H1 (cell line): ENCODE measurements around the gene PCTP. TPM values are rescaled to one million over a fixed set of nuclear protein-coding genes. Genes with fewer than 3 reads are reported as not detected.

Experiments
- CTCF ChIA-PET: fragments of 300-600 bp; sonication (Branson Sonifier 250); formaldehyde crosslinking; loops from one replicate; lab custom pipeline; 2021; ENCODE audit not compliant: partially characterized antibody; lab: Charles Lee
- POLR2A ChIA-PET: fragments of 300-600 bp; sonication (Branson Sonifier 250); formaldehyde crosslinking; loops from one replicate; lab custom pipeline; 2021; ENCODE audit warnings: inconsistent platforms; ENCODE audit not compliant: partially characterized antibody; lab: Charles Lee
- DNase-seq, 2 experiments: peaks; one replicate each; pipeline versions ENCODE4 v3.0.0 to v3.0.0-alpha.2; 2010 to 2022; ENCODE audit warnings: low spot score in 2 of 2, low read depth in 1 of 2, mixed read lengths in 1 of 2
- FAIRE-seq: peaks from 2 replicates; lab custom pipeline; 2011; peaks lifted over from hg19 to GRCh38; lab: Jason Lieb, UNC
- H2AFZ ChIP-seq: 2 replicates; pipeline ENCODE4 v1.8.1; 2012; ENCODE audit warnings: low read length, inconsistent platforms
- H2AK5ac ChIP-seq: 2 replicates; pipeline ENCODE4 v1.6.1; 2013; ENCODE audit warnings: low read depth, low read length
- H2BK120ac ChIP-seq: replicated peaks from 2 replicates; pipeline ENCODE3; 2013; ENCODE audit warnings: low read depth, low read length, inconsistent platforms
- H2BK12ac ChIP-seq: 2 replicates; pipeline ENCODE4 v1.6.1; 2013; ENCODE audit warnings: low read depth, low read length
- H2BK15ac ChIP-seq: 2 replicates; pipeline ENCODE4 v1.6.1; 2013; ENCODE audit warnings: low read length
- H2BK20ac ChIP-seq: 2 replicates; pipeline ENCODE4 v1.6.1; 2013; ENCODE audit warnings: low read length
- H2BK5ac ChIP-seq: 2 replicates; pipeline ENCODE4 v1.6.1; 2013; ENCODE audit warnings: low read depth, low read length
- H3K14ac ChIP-seq: 2 replicates; pipeline ENCODE4 v1.6.1; 2013; ENCODE audit warnings: inconsistent platforms; ENCODE audit not compliant: insufficient read length
- H3K18ac ChIP-seq: 2 replicates; pipeline ENCODE4 v1.6.1; 2013; ENCODE audit warnings: low read length; ENCODE audit errors: extremely low read depth
- H3K23ac ChIP-seq: 2 replicates; pipeline ENCODE4 v1.6.1; 2013; ENCODE audit warnings: inconsistent platforms; ENCODE audit not compliant: insufficient read length
- H3K23me2 ChIP-seq: 2 replicates; pipeline ENCODE4 v1.6.1; 2013; ENCODE audit warnings: low read depth, low read length
- H3K27ac ChIP-seq: 2 replicates; pipeline ENCODE4 v1.6.1; 2011; ENCODE audit warnings: low read depth, low read length, inconsistent platforms
- H3K27me3 ChIP-seq, 4 experiments: replicated peaks in 1 of 4; 1 replicate in 1 of 4; 2 replicates in 3 of 4; pipeline versions ENCODE4 v1.6.1 to v1.8.1; 2011 to 2013; ENCODE audit warnings: low read length in 3 of 4, mild to moderate bottlenecking in 3 of 4, inconsistent platforms in 2 of 4, mixed read lengths in 2 of 4, moderate library complexity in 1 of 4; ENCODE audit not compliant: control insufficient read depth in 3 of 4, insufficient read depth in 3 of 4; ENCODE audit errors: extremely low read depth in 1 of 4
- H3K36me3 ChIP-seq, 4 experiments: 2 replicates each; pipeline versions ENCODE4 v1.6.1 to v1.8.1; 2011 to 2013; ENCODE audit warnings: mild to moderate bottlenecking in 4 of 4, low read length in 3 of 4, moderate library complexity in 2 of 4, control low read depth in 1 of 4, inconsistent platforms in 1 of 4; ENCODE audit not compliant: insufficient read depth in 4 of 4, control insufficient read depth in 2 of 4
- H3K4ac ChIP-seq: replicated peaks from 2 replicates; pipeline ENCODE3; 2013; ENCODE audit warnings: low read length, low read depth, mixed read lengths, inconsistent platforms; ENCODE audit not compliant: insufficient read length
- H3K4me1 ChIP-seq, 4 experiments: replicated peaks in 1 of 4; 1 replicate in 1 of 4; 2 replicates in 3 of 4; pipeline versions ENCODE4 v1.6.1 to v1.8.1; 2011 to 2013; ENCODE audit warnings: low read length in 3 of 4, inconsistent platforms in 2 of 4, mixed read lengths in 1 of 4; ENCODE audit not compliant: insufficient read depth in 4 of 4, control insufficient read depth in 3 of 4
- H3K4me2 ChIP-seq, 2 experiments: 2 replicates each; pipeline versions ENCODE4 v1.6.1 to v1.8.1; 2011 to 2013; ENCODE audit warnings: low read depth in 2 of 2, low read length in 2 of 2, control low read depth in 1 of 2, inconsistent platforms in 1 of 2, mild to moderate bottlenecking in 1 of 2; ENCODE audit not compliant: insufficient read depth in 1 of 2
- H3K4me3 ChIP-seq, 4 experiments: fragments of 200-600, 300-600 bp in 1 of 4; sonication (generic), shearing (Covaris generic), sonication (Bioruptor Twin) in 1 of 4; 2 replicates each; pipeline versions ENCODE4 v1.5.1 to v1.8.1; 2011 to 2016; ENCODE audit warnings: low read length in 4 of 4, low read depth in 3 of 4, control low read depth in 2 of 4, inconsistent platforms in 2 of 4, mild to moderate bottlenecking in 2 of 4, mixed read lengths in 1 of 4, moderate library complexity in 1 of 4; ENCODE audit not compliant: insufficient read depth in 2 of 4; ENCODE audit errors: extremely low read depth in 1 of 4
- H3K56ac ChIP-seq: replicated peaks from 2 replicates; pipeline ENCODE3; 2013; ENCODE audit warnings: low read depth, mild to moderate bottlenecking, mixed read lengths, low read length, inconsistent platforms; ENCODE audit not compliant: insufficient read length
- H3K79me1 ChIP-seq: 2 replicates; pipeline ENCODE4 v1.6.1; 2013; ENCODE audit warnings: low read depth, low read length, control low read depth
- H3K79me2 ChIP-seq, 2 experiments: 2 replicates each; pipeline versions ENCODE4 v1.6.1 to v1.8.1; 2012 to 2013; ENCODE audit warnings: low read length in 2 of 2, mild to moderate bottlenecking in 2 of 2, inconsistent platforms in 1 of 2; ENCODE audit not compliant: insufficient read depth in 2 of 2, control insufficient read depth in 1 of 2
- H3K9ac ChIP-seq, 4 experiments: replicated peaks in 1 of 4; 1 replicate in 1 of 4; 2 replicates in 3 of 4; pipeline versions ENCODE4 v1.6.1 to v1.8.1; 2011 to 2013; ENCODE audit warnings: low read depth in 3 of 4, low read length in 3 of 4, control low read depth in 2 of 4, mild to moderate bottlenecking in 2 of 4, moderate library complexity in 2 of 4, inconsistent platforms in 1 of 4; ENCODE audit errors: extremely low read depth in 1 of 4
- H3K9me3 ChIP-seq, 2 experiments: 2 replicates each; pipeline versions ENCODE4 v1.6.1 to v1.8.1; 2012 to 2013; ENCODE audit warnings: mild to moderate bottlenecking in 2 of 2, moderate library complexity in 2 of 2, control low read depth in 1 of 2, inconsistent platforms in 1 of 2, low read depth in 1 of 2, low read length in 1 of 2, mixed read lengths in 1 of 2; ENCODE audit not compliant: insufficient read depth in 2 of 2
- H4K20me1 ChIP-seq, 2 experiments: replicated peaks in 1 of 2; 2 replicates each; pipeline versions ENCODE3 to v1.8.1; 2011 to 2013; ENCODE audit warnings: inconsistent platforms in 2 of 2, low read length in 2 of 2, mild to moderate bottlenecking in 1 of 2; ENCODE audit not compliant: insufficient read depth in 2 of 2, control insufficient read depth in 1 of 2
- H4K5ac ChIP-seq: 2 replicates; pipeline ENCODE4 v1.6.1; 2013; ENCODE audit warnings: low read length, low read depth, mixed read lengths, inconsistent platforms; ENCODE audit not compliant: insufficient read length
- H4K8ac ChIP-seq: 2 replicates; pipeline ENCODE4 v1.8.0; 2013; ENCODE audit warnings: mild to moderate bottlenecking, moderate library complexity, low read length, inconsistent platforms; ENCODE audit not compliant: insufficient read depth; ENCODE audit errors: extremely low read depth
- H4K91ac ChIP-seq: replicated peaks from 2 replicates; pipeline ENCODE3; 2013; ENCODE audit warnings: low read length, mixed read lengths, inconsistent platforms; ENCODE audit not compliant: insufficient read length
- CREB1 ChIP-seq: IDR thresholded peaks from 2 replicates; pipeline ENCODE4 v1.6.1; 2012; ENCODE audit warnings: inconsistent platforms
- FOSL1 ChIP-seq: IDR thresholded peaks from 2 replicates; pipeline ENCODE4 v1.6.1; 2011; ENCODE audit warnings: mild to moderate bottlenecking, low read depth, low read length, moderate library complexity; ENCODE audit not compliant: insufficient read depth
- NRF1 ChIP-seq: IDR thresholded peaks from 2 replicates; pipeline ENCODE4 v1.6.1; 2011; ENCODE audit warnings: mild to moderate bottlenecking, low read depth, low read length, improper control_type of control experiment
- SIN3A ChIP-seq, 2 experiments: IDR thresholded peaks in 1 of 2; conservative IDR thresholded peaks in 1 of 2; 2 replicates each; pipeline ENCODE4 v1.6.1; 2011 to 2012; ENCODE audit warnings: low read length in 2 of 2, improper control_type of control experiment in 1 of 2, low read depth in 1 of 2, mild to moderate bottlenecking in 1 of 2
- WGBS, 2 experiments: shearing (Covaris generic) in 1 of 2; methylation state at CpG; one replicate each; pipeline versions ENCODE4 v1.1.6 to v1.1.7; 2013 to 2015; ENCODE audit warnings: low lambda C conversion rate in 2 of 2, mixed read lengths in 2 of 2, inconsistent platforms in 1 of 2, low coverage in 1 of 2, missing lambda C conversion rate in 1 of 2; ENCODE audit not compliant: insufficient replicate concordance in 2 of 2, insufficient coverage in 1 of 2, insufficient read length in 1 of 2; ENCODE audit errors: extremely low coverage in 1 of 2, missing lambda C conversion rate in 1 of 2; 5-methylcytosine and 5-hydroxymethylcytosine counted together
- polyA plus RNA-seq, 7 experiments: library from polyadenylated mRNA; depleted of rRNA in 3 of 7; stranded (reverse) in 5 of 7; unstranded in 2 of 7; fragments of >200 nt in 5 of 7; fragments of 200-250 nt in 2 of 7; gene quantifications; 1 replicate in 5 of 7; 2 replicates in 1 of 7; 4 replicates in 1 of 7; pipeline versions ENCODE4 v1.2.1 to v1.2.3, GENCODE V29; 2011 to 2013; ENCODE audit warnings: missing spikeins in 2 of 7, mixed read lengths in 2 of 7
- total RNA-seq: library from RNA; stranded (reverse); fragmentation: NEBNext Ultra II Directional; extraction: Animal tissue kit (Norgen Biotek cat#: 25700); gene quantifications from 2 replicates; pipeline ENCODE4 v1.2.1, GENCODE V29; 2021

Gene PCTP
- total and polyA plus RNA-seq, 2 of the 8 experiments (the other 6 are each of a cell fraction or from before 2014, with no cell fraction given), result 14.1 to 14.6 TPM

DNA sequence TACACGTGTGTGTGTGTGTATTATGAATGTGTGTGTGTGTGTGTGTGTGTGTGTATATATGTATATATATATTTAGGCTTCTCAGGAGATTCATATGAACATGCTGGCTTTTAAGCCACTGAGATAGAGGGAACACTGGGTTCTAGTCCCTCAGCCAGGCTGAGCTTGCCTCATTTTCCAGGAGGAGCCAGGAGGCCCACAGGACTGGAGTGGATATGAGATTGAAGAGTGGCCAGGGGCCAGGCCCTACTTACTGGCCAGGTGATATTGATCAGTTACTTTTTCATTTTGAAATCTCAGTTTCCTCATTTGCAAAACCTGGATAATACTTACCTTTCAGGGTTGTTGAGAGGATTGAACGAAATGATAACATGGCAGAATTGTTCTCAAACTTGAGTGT lies 5.8 kb downstream of the PCTP start:
- Histone ChIP-seq H4K5ac (no peak overlapping the region), H4K20me1 (no peaks in the 10 kb centered on the region), H3K27me3 (no peaks in the 10 kb centered on the region), H3K18ac (no peak overlapping the region), H3K23ac (no peak overlapping the region), H3K4ac (no peak overlapping the region), H2BK15ac (no peak overlapping the region), H2BK12ac (no peak overlapping the region), H3K79me1 (no peaks in the 10 kb centered on the region), H2BK120ac (no peak overlapping the region), H3K4me2 (no peak overlapping the region), H2BK5ac (no peak overlapping the region), H2BK20ac (no peak overlapping the region), H3K27ac (no peak overlapping the region), H3K36me3 (no peaks in the 10 kb centered on the region), H3K79me2 (peaks cover 0 to 3% of the 10 kb centered on the region in 2 experiments; a peak in 1 of 4 replicates), H3K14ac (no peak overlapping the region), H3K4me1 (peaks cover 0 to 5% (median 2%) of the 10 kb centered on the region in 4 experiments; a peak in 2 of 7 replicates), H3K23me2 (no peaks in the 10 kb centered on the region), H3K4me3 (no peak overlapping the region), H3K9ac (no peak overlapping the region), H3K56ac (no peak overlapping the region), H4K8ac (no peak overlapping the region), H2AK5ac (no peak overlapping the region), H4K91ac (no peak overlapping the region), H3K9me3 (no peaks in the 10 kb centered on the region), H2AFZ (no peak overlapping the region)
- ChIA-PET POLR2A (no interaction called here), CTCF (interaction anchor here (1.4 kb wide), 1 partner anchor 15 kb away, joined by 6 read pairs; no protein-coding TSS in a partner anchor)
- no peak for FAIRE-seq
- no peak for DNase-seq
- WGBS, 2 experiments, result 86% methylated on average over 2 of the region's 2 CpGs; no CpG with 5 or more reads in 1 of the 2 experiments
- no peak for TF ChIP-seq CREB1
- TF ChIP-seq FOSL1, result no peak
- no peak for TF ChIP-seq SIN3A (conservative IDR thresholded peaks at IDR 0.05 in 1 of 2, IDR thresholded peaks at IDR 0.05 in 1 of 2; ENCODE audit: low read depth in 1 of 2, low read length in 2 of 2)
- TF ChIP-seq NRF1, result no peak
